Colonic mucosa (tissue), 4 donors: ENCODE data around the gene VIP. TPM values are rescaled to one million over a fixed set of nuclear protein-coding genes. Genes with fewer than 3 reads are reported as not detected.

Experiments
- DNase-seq: peaks from one replicate; pipeline ENCODE4 v3.0.0-alpha.2; 2020
- H3K27ac ChIP-seq: fragments of 200-600 bp; one replicate; pipeline ENCODE4 v1.8.0; 2021
- H3K27me3 ChIP-seq: fragments of 200-600 bp; one replicate; pipeline ENCODE4 v1.8.0; 2021
- H3K36me3 ChIP-seq: fragments of 200-600 bp; one replicate; pipeline ENCODE4 v1.8.0; 2021
- H3K4me1 ChIP-seq: fragments of 200-600 bp; one replicate; pipeline ENCODE4 v1.8.0; 2021; ENCODE audit warnings: mild to moderate bottlenecking
- H3K4me3 ChIP-seq: fragments of 200-600 bp; one replicate; pipeline ENCODE4 v1.8.0; 2021
- H3K9ac ChIP-seq, 2 donors: one replicate each; pipeline ENCODE4 v1.7.0; 2013; ENCODE audit warnings: control low read depth in 2 of 2, low read depth in 2 of 2, low read length in 2 of 2
- H3K9me3 ChIP-seq: fragments of 200-600 bp; one replicate; pipeline ENCODE4 v1.8.0; 2021
- intact Hi-C: fragments of 100-400 bp; cut with DNase I; formaldehyde crosslinking; loops from one replicate; pipeline ENCODE4 v1.14.1; 2022
- total RNA-seq, 2 donors: library from RNA; stranded (reverse); fragmentation: NEBNext Ultra II Directional in 1 of 2; extraction: Animal tissue kit (Norgen Biotek cat#: 25700) in 1 of 2; gene quantifications; one replicate each; pipeline ENCODE4 v1.2.1, GENCODE V29; 2021
- TF ChIP-seq, protein P1 (sequence below): fragments of 200-600 bp; IDR thresholded peaks from one replicate; pipeline ENCODE4 v1.8.0; 2022; ENCODE audit warnings: antibody characterized with exemption, mild to moderate bottlenecking
- donor health status: healthy.
- donor health status: DM: no; HTN: no; CAD: no.
- donor health status: DM: no; HTN: no; CAD: no.

The VIP gene
- total RNA-seq, 2 donors from 2014 or later, result 1.5 to 10.9 TPM

DNA sequence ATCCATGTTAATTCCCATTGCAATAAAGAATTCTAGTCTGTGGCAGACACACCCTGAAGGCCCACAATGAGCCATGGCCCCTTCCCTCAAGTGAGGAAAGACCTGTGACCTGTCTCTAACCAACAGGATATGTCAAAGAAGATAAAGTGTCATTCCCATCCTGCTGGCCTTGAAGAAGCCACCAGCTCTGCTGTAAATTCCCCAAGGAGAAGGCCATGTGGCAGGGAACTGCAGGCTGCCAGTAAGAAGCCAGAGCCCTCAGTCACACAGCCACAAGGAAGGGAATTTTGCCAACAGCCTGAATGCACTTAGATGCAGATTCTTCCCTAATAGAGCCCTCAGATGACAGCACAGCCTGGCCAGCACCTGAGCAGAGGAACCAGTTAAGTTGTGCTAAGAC, 24.8 kb downstream of the VIP start:
- no peak for DNase-seq
- intact Hi-C loops, result no loop called here
- Histone ChIP-seq H3K36me3 (no peaks in the 10 kb centered on the region), H3K9me3 (no peaks in the 10 kb centered on the region), H3K4me1 (no peaks in the 10 kb centered on the region), H3K9ac (no peak overlapping the region), H3K27me3 (no peaks in the 10 kb centered on the region), H3K27ac (no peak overlapping the region), H3K4me3 (no peak overlapping the region)
- TF ChIP-seq, protein P1, sequence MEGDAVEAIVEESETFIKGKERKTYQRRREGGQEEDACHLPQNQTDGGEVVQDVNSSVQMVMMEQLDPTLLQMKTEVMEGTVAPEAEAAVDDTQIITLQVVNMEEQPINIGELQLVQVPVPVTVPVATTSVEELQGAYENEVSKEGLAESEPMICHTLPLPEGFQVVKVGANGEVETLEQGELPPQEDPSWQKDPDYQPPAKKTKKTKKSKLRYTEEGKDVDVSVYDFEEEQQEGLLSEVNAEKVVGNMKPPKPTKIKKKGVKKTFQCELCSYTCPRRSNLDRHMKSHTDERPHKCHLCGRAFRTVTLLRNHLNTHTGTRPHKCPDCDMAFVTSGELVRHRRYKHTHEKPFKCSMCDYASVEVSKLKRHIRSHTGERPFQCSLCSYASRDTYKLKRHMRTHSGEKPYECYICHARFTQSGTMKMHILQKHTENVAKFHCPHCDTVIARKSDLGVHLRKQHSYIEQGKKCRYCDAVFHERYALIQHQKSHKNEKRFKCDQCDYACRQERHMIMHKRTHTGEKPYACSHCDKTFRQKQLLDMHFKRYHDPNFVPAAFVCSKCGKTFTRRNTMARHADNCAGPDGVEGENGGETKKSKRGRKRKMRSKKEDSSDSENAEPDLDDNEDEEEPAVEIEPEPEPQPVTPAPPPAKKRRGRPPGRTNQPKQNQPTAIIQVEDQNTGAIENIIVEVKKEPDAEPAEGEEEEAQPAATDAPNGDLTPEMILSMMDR, result no peak

DNA sequence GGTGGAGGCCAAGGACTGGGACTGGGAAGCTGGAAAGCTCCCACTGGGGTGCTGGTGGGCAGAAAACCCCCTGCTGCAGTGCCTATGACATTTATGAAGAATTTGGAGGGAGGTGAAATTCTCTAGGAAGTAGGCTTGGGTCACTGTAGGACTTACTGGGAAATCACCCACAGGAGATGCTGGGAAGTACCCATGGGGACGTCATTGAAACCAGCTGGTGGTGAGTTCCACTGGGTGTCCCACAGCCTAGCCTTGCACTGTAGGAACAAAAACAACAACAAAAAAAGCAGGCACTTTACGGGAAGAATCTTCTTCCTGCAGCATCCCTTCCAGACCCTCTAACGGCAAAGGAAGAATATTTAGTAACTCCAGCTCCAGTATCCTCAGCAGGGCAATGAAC, 26.2 kb downstream of the VIP start:
- Histone ChIP-seq H3K9me3 (no peaks in the 10 kb centered on the region), H3K27me3 (no peaks in the 10 kb centered on the region), H3K27ac (no peak overlapping the region), H3K9ac (no peak overlapping the region), H3K4me3 (no peak overlapping the region), H3K4me1 (no peaks in the 10 kb centered on the region), H3K36me3 (no peaks in the 10 kb centered on the region)
- TF ChIP-seq, protein P1, result no peak
- DNase-seq, result no peak
- intact Hi-C loops, result no loop called here

DNA sequence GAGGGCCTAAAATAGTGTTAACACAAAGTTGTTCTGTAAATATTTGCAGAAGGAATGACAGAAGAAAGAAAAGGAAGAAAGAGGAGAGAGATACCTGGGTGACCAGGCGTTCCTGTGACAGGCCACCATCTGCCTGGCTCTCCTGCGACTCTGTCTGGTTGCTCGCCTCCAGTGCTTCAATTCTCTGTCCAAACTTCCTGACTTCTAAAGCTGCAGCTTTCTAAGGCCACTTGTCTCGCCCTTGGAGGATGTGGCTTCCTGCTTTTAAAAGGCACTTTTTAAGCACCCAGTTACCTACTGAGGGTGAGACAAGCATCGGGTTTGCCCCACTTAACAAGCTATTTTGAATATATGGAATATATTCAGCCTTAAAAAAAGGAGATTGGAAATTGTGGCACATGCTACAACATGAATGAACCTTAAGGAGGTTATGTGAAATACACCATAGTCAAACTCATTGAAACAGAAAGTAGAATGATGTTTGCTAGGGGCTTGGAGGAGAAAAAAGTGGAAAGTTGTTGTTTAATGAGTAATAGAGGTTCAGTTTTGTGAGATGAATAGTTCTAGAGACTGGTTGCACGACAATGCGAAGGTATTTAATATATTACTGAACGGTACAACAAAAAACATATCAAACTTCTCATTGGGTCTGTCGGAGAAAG, 32.8 kb downstream of the VIP start:
- TF ChIP-seq, protein P1, result no peak
- Histone ChIP-seq H3K9ac (no peak overlapping the region), H3K27me3 (no peaks in the 10 kb centered on the region), H3K9me3 (no peaks in the 10 kb centered on the region), H3K4me1 (no peaks in the 10 kb centered on the region), H3K4me3 (no peak overlapping the region), H3K36me3 (no peaks in the 10 kb centered on the region), H3K27ac (no peak overlapping the region)
- intact Hi-C loops, result no loop called here
- no peak for DNase-seq

DNA sequence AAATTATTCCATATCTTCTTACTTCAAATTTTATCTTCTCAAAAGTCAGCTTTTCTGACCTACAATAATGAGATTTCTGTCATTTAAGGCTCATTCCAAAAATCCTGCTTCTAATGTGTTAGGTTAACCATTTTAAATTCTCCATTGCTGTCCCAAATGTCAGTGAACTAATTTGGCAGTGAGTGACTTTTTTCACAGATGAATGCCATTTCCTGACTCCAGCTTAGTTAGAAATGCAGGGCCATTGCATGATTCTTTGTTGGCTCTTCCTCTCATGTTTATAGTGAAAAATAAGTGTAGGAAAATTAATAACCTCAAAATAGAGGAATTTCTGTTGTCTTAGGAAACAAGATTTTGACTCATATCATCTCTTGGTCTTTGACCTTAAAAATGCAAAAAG, 44.1 kb downstream of the VIP start:
- H3K4me1 ChIP-seq, result no peaks in the 10 kb centered on the region
- TF ChIP-seq, protein P1, result no peak
- H3K36me3 ChIP-seq, result no peaks in the 10 kb centered on the region
- no peak overlapping the region for H3K4me3 ChIP-seq
- intact Hi-C loops, result no loop called here
- H3K27me3 ChIP-seq, result no peaks in the 10 kb centered on the region
- DNase-seq, result no peak
- no peak overlapping the region for H3K9ac ChIP-seq
- no peaks in the 10 kb centered on the region for H3K9me3 ChIP-seq
- no peak overlapping the region for H3K27ac ChIP-seq

DNA sequence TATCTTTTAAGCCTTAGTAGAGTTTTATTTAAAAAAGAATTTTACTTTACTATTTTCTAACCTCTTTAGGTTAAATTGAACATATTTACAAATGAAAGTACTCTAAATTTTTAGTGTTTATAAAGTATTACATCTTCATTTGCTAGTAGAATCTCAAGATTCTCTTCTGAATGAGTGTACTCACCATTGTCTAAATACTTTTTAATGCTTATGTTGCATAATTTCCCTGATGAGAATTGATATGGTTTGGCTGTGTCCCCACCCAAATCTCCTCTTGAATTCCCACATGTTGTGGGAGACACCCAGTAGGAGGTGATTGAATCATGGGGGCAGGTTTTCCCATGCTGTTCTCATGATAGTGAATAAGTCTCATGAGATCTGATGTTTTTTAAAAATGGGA, 53.6 kb downstream of the VIP start:
- H3K27ac ChIP-seq, result no peak overlapping the region
- H3K27me3 ChIP-seq, result no peaks in the 10 kb centered on the region
- H3K9ac ChIP-seq, result no peak overlapping the region
- intact Hi-C loops, result no loop called here
- TF ChIP-seq, protein P1, result no peak
- H3K9me3 ChIP-seq, result no peaks in the 10 kb centered on the region
- no peaks in the 10 kb centered on the region for H3K4me1 ChIP-seq
- no peak overlapping the region for H3K4me3 ChIP-seq
- no peak for DNase-seq
- no peaks in the 10 kb centered on the region for H3K36me3 ChIP-seq

Other genes with a start within 250 kb of the VIP start
- 10 to 100 TPM; 11.6 to 23.7 TPM for gene SYNE1, start 113.4 kb upstream of the VIP start, total RNA-seq
- gene MYCT1, start 52.9 kb upstream of the VIP start, total RNA-seq, result 1 to 10 TPM; 1.9 to 4.8 TPM
- gene FBXO5, start 232.2 kb downstream of the VIP start, total RNA-seq, result 10 to 100 TPM in 1 of 2 donors, 1 to 10 TPM in 1; 7.4 to 16.2 TPM